Measurements from ENCODE around the gene FAM227B.

- TF ChIP-seq, protein P1, sequence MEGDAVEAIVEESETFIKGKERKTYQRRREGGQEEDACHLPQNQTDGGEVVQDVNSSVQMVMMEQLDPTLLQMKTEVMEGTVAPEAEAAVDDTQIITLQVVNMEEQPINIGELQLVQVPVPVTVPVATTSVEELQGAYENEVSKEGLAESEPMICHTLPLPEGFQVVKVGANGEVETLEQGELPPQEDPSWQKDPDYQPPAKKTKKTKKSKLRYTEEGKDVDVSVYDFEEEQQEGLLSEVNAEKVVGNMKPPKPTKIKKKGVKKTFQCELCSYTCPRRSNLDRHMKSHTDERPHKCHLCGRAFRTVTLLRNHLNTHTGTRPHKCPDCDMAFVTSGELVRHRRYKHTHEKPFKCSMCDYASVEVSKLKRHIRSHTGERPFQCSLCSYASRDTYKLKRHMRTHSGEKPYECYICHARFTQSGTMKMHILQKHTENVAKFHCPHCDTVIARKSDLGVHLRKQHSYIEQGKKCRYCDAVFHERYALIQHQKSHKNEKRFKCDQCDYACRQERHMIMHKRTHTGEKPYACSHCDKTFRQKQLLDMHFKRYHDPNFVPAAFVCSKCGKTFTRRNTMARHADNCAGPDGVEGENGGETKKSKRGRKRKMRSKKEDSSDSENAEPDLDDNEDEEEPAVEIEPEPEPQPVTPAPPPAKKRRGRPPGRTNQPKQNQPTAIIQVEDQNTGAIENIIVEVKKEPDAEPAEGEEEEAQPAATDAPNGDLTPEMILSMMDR (IDR thresholded peaks at IDR 0.05) = no peak
- no peak for TF ChIP-seq POLR2A (IDR thresholded peaks at IDR 0.05)
Observed at GRCh38 chr15:49278751-49279150, 341.9 kb downstream of the FAM227B start.

Data from body of pancreas (tissue), 4 donors.